HG02885 (cell line): Measurements from ENCODE around the gene CNNM4.

Experiments used
- ATAC-seq: cut with Tn5 transposase; IDR thresholded peaks from one replicate; pipeline ENCODE4 v1.9.1; 2021; ENCODE audit warnings: mild to moderate bottlenecking; ENCODE audit not compliant: unreplicated experiment, poor library complexity

The CNNM4 gene

GRCh38 chr2:96826546-96827278 lies 66.0 kb downstream of the CNNM4 start:
- no peak for ATAC-seq

GRCh38 chr2:96828436-96828835 lies 67.7 kb downstream of the CNNM4 start:
- ATAC-seq: no peak

GRCh38 chr2:96828874-96829273 lies 68.2 kb downstream of the CNNM4 start:
- no peak for ATAC-seq

GRCh38 chr2:96830044-96830562 lies 69.4 kb downstream of the CNNM4 start:
- ATAC-seq: no peak

- ATAC-seq: no peak
Observed at GRCh38 chr2:96831679-96832078, 71.0 kb downstream of the CNNM4 start.

GRCh38 chr2:96832408-96832753 lies 71.7 kb downstream of the CNNM4 start:
- ATAC-seq: no peak

- no peak for ATAC-seq
Observed at GRCh38 chr2:96832754-96833507, 72.2 kb downstream of the CNNM4 start.

GRCh38 chr2:96835830-96836229 lies 75.1 kb downstream of the CNNM4 start:
- no peak for ATAC-seq

- no peak for ATAC-seq
Observed at GRCh38 chr2:96837575-96837974, 76.9 kb downstream of the CNNM4 start.

- no peak for ATAC-seq
Observed at GRCh38 chr2:96838345-96839292, 77.9 kb downstream of the CNNM4 start.

- ATAC-seq: no peak
Observed at GRCh38 chr2:96839293-96839874, 78.7 kb downstream of the CNNM4 start.

- no peak for ATAC-seq
Observed at GRCh38 chr2:96839875-96840850, 79.5 kb downstream of the CNNM4 start.

GRCh38 chr2:96841701-96842495 lies 81.2 kb downstream of the CNNM4 start:
- ATAC-seq: no peak

GRCh38 chr2:96842600-96842999 lies 81.9 kb downstream of the CNNM4 start:
- ATAC-seq: no peak

GRCh38 chr2:96843538-96844268 lies 83.0 kb downstream of the CNNM4 start, which contains the start of gene ANKRD23:
Gene ANKRD23 (minus strand): TSS chr2:96844021. CDS start chr2:96843992, 29 bp downstream.
- no peak for ATAC-seq

- ATAC-seq: no peak
Observed at GRCh38 chr2:96844405-96844808, 83.7 kb downstream of the CNNM4 start.

- no peak for ATAC-seq
Observed at GRCh38 chr2:96846825-96847224, 86.1 kb downstream of the CNNM4 start.

- no peak for ATAC-seq
Observed at GRCh38 chr2:96847586-96847985, 86.9 kb downstream of the CNNM4 start.
